BLaER1 treated with 17β-estradiol and CSF1 and Interleukin-3, amounts not matched to agents 10 nM and 100 nM (cell line): ENCODE results near the gene DENND4A.

Experiments
- H3K27ac ChIP-seq, 11 experiments: shearing (Covaris generic); formaldehyde crosslinking; 2 replicates each; pipeline ENCODE4 v1.8.1; 2022
- H3K27me3 ChIP-seq, 11 experiments: shearing (Covaris generic); formaldehyde crosslinking; 2 replicates each; pipeline ENCODE4 v1.8.1; 2022
- H3K36me3 ChIP-seq, 11 experiments: shearing (Covaris generic); formaldehyde crosslinking; 2 replicates each; pipeline ENCODE4 v1.8.1; 2022
- H3K4me1 ChIP-seq, 10 experiments: shearing (Covaris generic); formaldehyde crosslinking; 2 replicates each; pipeline ENCODE4 v1.8.1; 2022
- H3K4me2 ChIP-seq, 11 experiments: shearing (Covaris generic); formaldehyde crosslinking; 2 replicates each; pipeline ENCODE4 v1.8.1; 2022
- H3K4me3 ChIP-seq, 10 experiments: shearing (Covaris generic); formaldehyde crosslinking; 2 replicates each; pipeline ENCODE4 v1.8.1; 2022
- H3K9ac ChIP-seq, 11 experiments: shearing (Covaris generic); formaldehyde crosslinking; 2 replicates each; pipeline ENCODE4 v1.8.1; 2022
- H3K9me3 ChIP-seq, 11 experiments: shearing (Covaris generic); formaldehyde crosslinking; replicated peaks in 1 of 11; 2 replicates each; pipeline ENCODE4 v1.8.1; 2022
- H4K20me1 ChIP-seq, 11 experiments: shearing (Covaris generic); formaldehyde crosslinking; 2 replicates each; pipeline ENCODE4 v1.8.1; 2022
- Cebpa-rat ChIP-seq, 11 experiments: shearing (Covaris generic); IDR thresholded peaks; 2 replicates each; pipeline ENCODE4 v1.8.1; 2022

DENND4A gene

DNA sequence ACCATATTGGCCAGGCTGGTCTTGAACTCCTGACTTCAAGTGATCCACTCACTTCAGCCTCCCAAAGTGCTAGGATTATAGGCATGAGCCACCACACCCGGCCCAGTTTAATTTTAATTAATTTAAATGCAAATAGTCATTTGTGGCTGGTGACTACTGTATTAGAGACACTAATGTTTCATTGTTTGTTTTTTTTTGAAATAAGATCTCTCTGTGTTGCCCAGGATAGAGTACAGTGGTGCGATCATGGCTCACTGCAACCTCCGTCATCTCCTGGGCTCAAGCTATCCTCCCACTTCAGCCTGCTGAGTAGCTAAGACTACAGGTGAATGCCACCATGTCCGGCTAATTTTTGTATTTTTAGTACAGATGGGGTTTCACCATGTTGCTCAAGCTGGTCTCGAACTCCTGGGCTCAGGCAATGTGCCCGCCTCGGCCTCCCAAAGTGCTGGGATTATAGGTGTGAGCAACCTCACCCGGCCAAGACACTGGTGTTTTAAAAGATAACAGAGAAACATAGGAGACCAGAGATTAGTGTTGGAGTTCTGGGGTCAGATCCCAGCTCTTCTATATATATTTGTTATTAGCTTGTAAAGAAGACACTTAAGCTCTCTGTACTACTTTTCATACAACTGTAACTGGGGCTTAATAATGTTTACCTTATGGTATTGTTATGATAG is 42.6 kb upstream of the DENND4A start:
- Histone ChIP-seq H3K9ac (peak overlapping the region in 1 of 11 experiments; percentile 76; a peak in 3 of 22 replicates), H3K4me2 (peak overlapping the region; percentile 75 to 92 (median 86))

DNA sequence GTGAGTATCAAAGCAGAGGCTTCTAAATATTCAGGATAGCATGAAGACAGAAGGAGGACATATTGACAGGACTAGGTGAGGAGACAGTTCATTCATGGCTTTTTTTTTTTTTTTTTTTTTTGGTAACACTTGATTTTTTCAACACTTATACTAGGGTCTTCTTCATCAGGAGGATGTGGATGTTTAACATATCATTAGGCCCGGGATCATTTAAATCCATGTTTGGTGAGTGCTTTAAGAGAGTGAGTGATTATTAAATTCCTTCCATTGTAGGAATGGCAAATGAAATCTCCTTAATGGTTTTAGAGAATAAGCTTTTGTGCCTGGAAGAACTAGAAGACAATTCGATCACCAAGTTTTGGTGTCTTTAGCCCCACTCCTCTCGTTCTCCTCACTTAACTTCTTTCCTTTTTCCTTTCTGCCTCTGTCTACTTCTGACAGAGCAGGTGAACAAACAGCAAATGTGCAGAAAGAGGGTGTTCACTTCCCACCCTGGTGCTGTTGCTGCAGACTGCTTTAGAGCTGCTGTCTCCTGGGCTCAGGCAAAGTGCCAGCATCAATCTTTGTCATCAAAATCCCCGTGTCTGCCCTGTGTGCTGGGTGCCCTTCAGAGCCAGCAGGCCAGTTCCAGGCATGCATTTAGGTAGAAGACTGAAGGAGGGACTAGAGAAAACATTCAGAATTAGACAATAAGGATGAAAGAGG is 41.6 kb upstream of the DENND4A start:
- H3K4me1 ChIP-seq, result peaks cover 64 to 92% (median 75%) of the 10 kb centered on the region in 10 experiments
- H3K9ac ChIP-seq, result peak overlapping the region; percentile 49 to 76 (median 68); a peak in 20 of 22 replicates
- H4K20me1 ChIP-seq, result no peaks in the 10 kb centered on the region
- no peak for TF ChIP-seq Cebpa-rat (IDR thresholded peaks at IDR 0.05)
- H3K4me2 ChIP-seq, result peak overlapping the region; percentile 75 to 92 (median 86)
- peak overlapping the region; percentile 71 to 90 (median 77) for H3K27ac ChIP-seq
- peak overlapping the region in 3 of 10 experiments; percentile 16 to 24 (median 19); a peak in 4 of 20 replicates for H3K4me3 ChIP-seq
- no peaks in the 10 kb centered on the region for H3K36me3 ChIP-seq
- no peaks in the 10 kb centered on the region for H3K9me3 ChIP-seq
- no peaks in the 10 kb centered on the region for H3K27me3 ChIP-seq

More for the DNA sequence above, 42.6 kb upstream of the DENND4A start:
- no peaks in the 10 kb centered on the region for H3K27me3 ChIP-seq
- no peak overlapping the region for H3K4me3 ChIP-seq
- H3K4me1 ChIP-seq, result peaks cover 63 to 97% (median 79%) of the 10 kb centered on the region in 10 experiments
- H3K9me3 ChIP-seq, result no peaks in the 10 kb centered on the region
- H3K27ac ChIP-seq, result peak overlapping the region in 3 of 11 experiments; percentile 87 to 90 (median 90); a peak in 3 of 22 replicates
- no peak for TF ChIP-seq Cebpa-rat (IDR thresholded peaks at IDR 0.05)
- no peaks in the 10 kb centered on the region for H4K20me1 ChIP-seq
- H3K36me3 ChIP-seq, result no peaks in the 10 kb centered on the region

DNA sequence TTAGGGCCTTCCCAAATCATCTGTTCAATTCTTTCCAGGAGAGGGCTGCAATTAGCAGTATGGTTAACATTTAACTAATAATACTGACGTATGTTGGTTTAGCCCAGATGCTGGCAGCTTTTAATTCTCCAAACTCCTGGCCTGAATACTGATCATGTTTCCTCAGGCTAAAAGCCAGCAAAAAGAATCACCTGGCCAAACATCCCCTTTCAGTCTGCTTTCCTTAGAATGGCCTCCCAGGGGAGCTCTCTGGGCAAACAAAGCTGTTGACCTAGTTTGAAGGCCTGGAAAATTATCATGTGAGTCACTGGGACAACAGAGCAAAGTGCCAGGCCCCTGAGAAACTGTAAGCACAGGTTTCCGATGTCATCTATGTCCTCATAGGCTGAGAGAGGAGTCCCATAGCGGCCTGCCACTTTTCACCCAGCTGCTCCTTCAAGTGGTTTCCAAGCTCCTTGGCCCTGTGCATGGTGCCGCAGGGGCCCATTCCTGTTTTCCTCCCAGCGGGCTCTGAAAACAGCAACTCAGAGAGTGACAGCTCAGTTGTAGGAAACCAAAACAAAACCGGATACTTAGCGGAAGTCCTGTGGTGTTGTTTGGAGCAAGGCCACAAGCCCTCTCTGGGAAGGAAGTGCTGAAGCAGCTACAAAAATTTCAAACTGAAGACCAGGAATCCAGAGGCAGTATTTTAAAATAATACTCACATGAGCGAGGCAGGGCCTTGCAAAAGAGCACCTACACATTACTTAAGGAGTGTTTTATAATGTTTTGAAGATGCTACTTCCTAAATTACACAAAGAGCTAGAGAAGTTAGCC is 40.7 kb upstream of the DENND4A start:
- Histone ChIP-seq H3K4me1 (peaks cover 59 to 83% (median 68%) of the 10 kb centered on the region in 10 experiments), H3K36me3 (no peaks in the 10 kb centered on the region), H3K4me2 (peak overlapping the region; percentile 75 to 92 (median 86)), H4K20me1 (no peaks in the 10 kb centered on the region), H3K4me3 (peak overlapping the region in 8 of 10 experiments; percentile 1 to 44 (median 19); a peak in 9 of 20 replicates), H3K9ac (peak overlapping the region; percentile 49 to 76 (median 68)), H3K27me3 (no peaks in the 10 kb centered on the region), H3K9me3 (no peaks in the 10 kb centered on the region), H3K27ac (peak overlapping the region; percentile 71 to 90 (median 77))
- peak in 3 of 11 experiments; percentile 11 to 61 (median 16); a peak in 3 of 22 replicates for TF ChIP-seq Cebpa-rat (IDR thresholded peaks at IDR 0.05)

DNA sequence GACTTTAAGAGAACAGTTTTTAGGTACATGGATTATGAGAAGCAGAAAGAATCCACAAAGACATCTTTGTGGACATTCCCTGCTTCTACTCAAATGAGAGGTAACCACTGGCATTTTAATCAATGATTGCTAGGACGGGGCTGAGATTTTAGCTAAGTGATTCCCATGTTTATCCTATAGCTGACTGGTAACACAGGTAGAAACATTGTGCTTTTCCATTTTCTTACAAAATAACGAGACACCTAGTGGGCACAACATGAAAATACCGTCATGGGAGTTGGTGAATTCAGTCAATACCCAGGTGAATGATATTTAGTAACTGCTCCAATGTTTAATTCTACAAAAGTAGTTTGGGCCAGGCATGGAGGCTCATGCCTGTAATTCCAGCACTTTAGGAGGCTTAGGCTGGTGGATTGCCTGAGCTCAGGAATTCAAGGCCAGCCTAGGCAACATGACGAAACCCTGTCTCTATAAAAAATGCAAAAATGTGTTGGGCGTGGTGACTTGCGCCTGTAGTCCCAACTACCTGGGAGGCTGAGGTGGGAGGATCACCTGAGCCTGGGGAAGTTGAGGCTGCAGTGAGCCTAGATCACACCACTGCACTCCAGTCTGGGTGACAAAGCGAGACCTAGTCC is 37.2 kb upstream of the DENND4A start:
- no peaks in the 10 kb centered on the region for H3K36me3 ChIP-seq
- H3K9me3 ChIP-seq, result no peaks in the 10 kb centered on the region
- no peaks in the 10 kb centered on the region for H4K20me1 ChIP-seq
- no peak overlapping the region for H3K27ac ChIP-seq
- no peaks in the 10 kb centered on the region for H3K27me3 ChIP-seq
- no peak overlapping the region for H3K4me3 ChIP-seq
- H3K4me1 ChIP-seq, result peaks cover 30 to 63% (median 47%) of the 10 kb centered on the region in 10 experiments
- no peak overlapping the region for H3K9ac ChIP-seq
- no peak for TF ChIP-seq Cebpa-rat (IDR thresholded peaks at IDR 0.05)
- H3K4me2 ChIP-seq, result no peak overlapping the region

DNA sequence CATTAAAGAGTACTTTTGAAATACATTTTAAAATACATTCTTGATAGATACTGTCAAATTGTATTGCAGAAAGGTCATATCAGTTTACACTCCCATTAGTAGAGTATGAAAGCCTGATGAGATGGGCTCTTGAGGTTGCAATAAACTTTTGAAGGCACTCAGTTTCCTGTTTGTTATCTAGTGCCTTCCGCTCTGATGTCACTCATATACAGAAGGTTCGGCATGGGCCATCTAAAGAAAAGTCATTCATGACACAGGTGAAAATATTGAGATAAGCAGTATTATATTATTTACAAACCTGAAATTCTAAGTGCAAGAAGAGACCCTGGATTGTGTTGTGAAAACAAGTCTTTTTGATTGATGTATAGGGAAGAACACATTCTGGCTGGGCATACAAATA is 36.5 kb upstream of the DENND4A start:
- H3K9ac ChIP-seq, result no peak overlapping the region
- H3K4me1 ChIP-seq, result peaks cover 23 to 56% (median 41%) of the 10 kb centered on the region in 10 experiments
- H3K27me3 ChIP-seq, result no peaks in the 10 kb centered on the region
- no peaks in the 10 kb centered on the region for H3K9me3 ChIP-seq
- H3K27ac ChIP-seq, result no peak overlapping the region
- no peaks in the 10 kb centered on the region for H3K36me3 ChIP-seq
- H3K4me3 ChIP-seq, result no peak overlapping the region
- H3K4me2 ChIP-seq, result no peak overlapping the region
- TF ChIP-seq Cebpa-rat (IDR thresholded peaks at IDR 0.05), result no peak
- no peaks in the 10 kb centered on the region for H4K20me1 ChIP-seq

DNA sequence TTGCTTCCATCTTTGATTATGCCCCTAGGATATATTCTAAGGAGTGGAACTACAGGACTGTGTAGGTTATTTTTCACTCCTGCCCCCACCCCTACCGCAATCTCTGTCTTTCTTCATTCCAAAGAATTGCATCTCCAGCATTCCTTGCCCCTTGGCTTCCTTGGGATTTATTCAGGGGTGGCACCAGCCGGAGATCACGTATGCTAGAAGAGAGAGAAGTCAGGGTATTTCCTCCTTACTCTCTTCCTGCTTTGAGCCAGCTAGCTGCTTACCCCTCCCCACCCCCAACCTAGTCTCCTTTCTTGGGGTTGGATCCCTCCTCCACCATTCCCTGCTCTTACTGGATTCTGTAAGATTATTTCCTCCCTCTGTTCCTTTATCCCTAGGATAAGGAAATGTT is 35.0 kb upstream of the DENND4A start:
- H3K4me3 ChIP-seq, result no peak overlapping the region
- no peaks in the 10 kb centered on the region for H3K27me3 ChIP-seq
- H3K9ac ChIP-seq, result no peak overlapping the region
- TF ChIP-seq Cebpa-rat (IDR thresholded peaks at IDR 0.05), result no peak
- H3K27ac ChIP-seq, result peak overlapping the region in 3 of 11 experiments; percentile 30 to 43 (median 37); a peak in 4 of 22 replicates
- H3K36me3 ChIP-seq, result no peaks in the 10 kb centered on the region
- no peaks in the 10 kb centered on the region for H3K9me3 ChIP-seq
- H3K4me2 ChIP-seq, result peak overlapping the region in 4 of 11 experiments; percentile 22 to 82 (median 58); a peak in 9 of 22 replicates
- peaks cover 9 to 43% (median 26%) of the 10 kb centered on the region in 10 experiments for H3K4me1 ChIP-seq
- H4K20me1 ChIP-seq, result no peaks in the 10 kb centered on the region

DNA sequence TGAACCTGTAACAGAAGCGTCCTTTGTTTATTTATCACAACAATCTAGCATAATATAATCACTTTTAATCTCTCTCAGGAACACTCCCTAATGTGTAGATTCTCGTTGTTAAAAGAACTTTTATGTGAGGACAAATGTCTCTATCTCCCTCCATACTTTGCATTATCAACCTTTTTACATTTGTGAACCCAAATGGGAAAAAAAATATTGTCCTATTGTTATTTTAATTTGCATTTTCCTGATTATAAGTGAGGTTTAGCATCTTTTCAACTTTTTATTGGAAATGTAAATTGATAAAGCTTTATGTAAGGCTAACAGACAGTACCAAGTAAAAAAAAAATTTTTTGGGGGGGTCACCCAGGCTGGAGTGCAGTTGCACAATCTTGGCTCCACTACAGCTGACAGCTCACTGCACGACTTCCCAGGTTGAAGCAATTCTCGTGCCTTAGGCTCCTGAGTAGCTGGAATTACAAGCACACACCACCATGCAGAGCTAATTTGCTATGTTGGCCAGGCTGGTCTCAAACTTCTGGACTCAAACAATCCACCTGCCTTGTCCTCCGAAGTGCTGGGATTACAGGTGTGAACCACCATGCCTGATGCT is 33.0 kb upstream of the DENND4A start:
- no peak overlapping the region for H3K27ac ChIP-seq
- TF ChIP-seq Cebpa-rat (IDR thresholded peaks at IDR 0.05), result 0 out of 22 replicates have a peak, but pooled peaks of 2 of the 11 experiments have one; percentile 14 to 22

More for the DNA sequence above, 33.0 kb upstream of the DENND4A start:
- no peak overlapping the region for H3K9ac ChIP-seq
- H3K36me3 ChIP-seq, result no peaks in the 10 kb centered on the region
- H3K27me3 ChIP-seq, result no peaks in the 10 kb centered on the region
- H3K4me2 ChIP-seq, result no peak overlapping the region
- H3K9me3 ChIP-seq, result no peaks in the 10 kb centered on the region
- H4K20me1 ChIP-seq, result no peaks in the 10 kb centered on the region
- H3K4me3 ChIP-seq, result no peak overlapping the region
- H3K4me1 ChIP-seq, result peaks cover 0 to 24% (median 8%) of the 10 kb centered on the region in 10 experiments; a peak in 15 of 20 replicates
